Naive thymus-derived CD4-positive, alpha-beta T cell (primary cell): ENCODE results near the gene ANKRD23. TPM values are rescaled to one million over a fixed set of nuclear protein-coding genes. Genes with fewer than 3 reads are reported as not detected.

ENCODE experiments used
- ATAC-seq: fragments of 150-1000 bp; cut with Tn5 transposase; 2 replicates; pipeline ENCODE4 v1.10.0; 2021; ENCODE audit warnings: mild to moderate bottlenecking, moderate library complexity
- CTCF ChIA-PET: fragments of 350-600 bp; sonication (Branson Sonifier 250); formaldehyde crosslinking; loops from one replicate; lab custom pipeline; 2021; ENCODE audit warnings: antibody characterized with exemption; lab: Charles Lee
- POLR2A ChIA-PET: fragments of 350-600 bp; sonication (Branson Sonifier 250); formaldehyde crosslinking; loops from one replicate; lab custom pipeline; 2021; ENCODE audit warnings: antibody characterized with exemption, inconsistent platforms; lab: Charles Lee
- DNase-seq, 9 donors: peaks; one replicate each; pipeline versions ENCODE4 v3.0.0 to v3.0.0-alpha.2; 2020 to 2022; ENCODE audit warnings: mixed read lengths in 1 of 9
- H3K27ac ChIP-seq: one replicate; pipeline ENCODE4 v1.7.0; 2013; ENCODE audit warnings: mild to moderate bottlenecking, low read depth, low read length, moderate library complexity
- H3K27me3 ChIP-seq, 2 donors: one replicate each; pipeline ENCODE4 v1.7.0; 2013; ENCODE audit warnings: low read length in 2 of 2, mild to moderate bottlenecking in 2 of 2, moderate library complexity in 2 of 2; ENCODE audit not compliant: control insufficient read depth in 2 of 2, insufficient read depth in 2 of 2
- H3K36me3 ChIP-seq, 3 experiments: 1 replicate in 2 of 3; 2 replicates in 1 of 3; pipeline ENCODE4 v1.7.0; 2013; ENCODE audit warnings: low read length in 3 of 3, mild to moderate bottlenecking in 3 of 3, moderate library complexity in 1 of 3; ENCODE audit not compliant: insufficient read depth in 3 of 3, control insufficient read depth in 2 of 3
- H3K4me1 ChIP-seq, 2 donors: one replicate each; pipeline ENCODE4 v1.7.0; 2013; ENCODE audit warnings: low read length in 2 of 2, mild to moderate bottlenecking in 2 of 2, moderate library complexity in 1 of 2; ENCODE audit not compliant: control insufficient read depth in 2 of 2, insufficient read depth in 2 of 2
- H3K4me3 ChIP-seq: 2 replicates; pipeline ENCODE4 v1.7.0; 2013; ENCODE audit warnings: mild to moderate bottlenecking, low read length
- H3K9me3 ChIP-seq, 3 experiments: 1 replicate in 2 of 3; 2 replicates in 1 of 3; pipeline ENCODE4 v1.7.0; 2013; ENCODE audit warnings: low read length in 3 of 3; ENCODE audit not compliant: control insufficient read depth in 2 of 3
- H3K27ac Mint-ChIP-seq, 9 donors: one replicate each; pipeline ENCODE4 v1.8.0; 2020 to 2022; ENCODE audit warnings: mixed read lengths in 9 of 9, mild to moderate bottlenecking in 8 of 9, moderate library complexity in 5 of 9, inconsistent platforms in 2 of 9
- H3K27me3 Mint-ChIP-seq, 5 donors: one replicate each; pipeline ENCODE4 v1.8.0; 2021 to 2022; ENCODE audit warnings: mixed read lengths in 5 of 5, mild to moderate bottlenecking in 1 of 5
- H3K36me3 Mint-ChIP-seq, 5 donors: one replicate each; pipeline ENCODE4 v1.8.0; 2020 to 2022; ENCODE audit warnings: mixed read lengths in 5 of 5, mild to moderate bottlenecking in 3 of 5, inconsistent platforms in 1 of 5
- H3K4me1 Mint-ChIP-seq, 7 donors: one replicate each; pipeline ENCODE4 v1.8.0; 2020 to 2022; ENCODE audit warnings: mixed read lengths in 7 of 7, mild to moderate bottlenecking in 3 of 7, inconsistent platforms in 1 of 7
- H3K4me3 Mint-ChIP-seq, 10 donors: one replicate each; pipeline ENCODE4 v1.8.0; 2020 to 2022; ENCODE audit warnings: mild to moderate bottlenecking in 10 of 10, mixed read lengths in 10 of 10, moderate library complexity in 6 of 10, inconsistent platforms in 2 of 10
- H3K9me3 Mint-ChIP-seq, 11 donors: one replicate each; pipeline ENCODE4 v1.8.0; 2020 to 2022; ENCODE audit warnings: mixed read lengths in 11 of 11, mild to moderate bottlenecking in 4 of 11, inconsistent platforms in 1 of 11, moderate library complexity in 1 of 11
- intact Hi-C, 2 donors: fragments of 100-400 bp; cut with micrococcal nuclease; formaldehyde crosslinking; loops; one replicate each; pipeline ENCODE4 v1.15.1; 2023
- polyA plus RNA-seq, 2 donors: library from polyadenylated mRNA; unstranded; fragments of 300-500 nt; fragmentation: Illumina TruSeq; gene quantifications; one replicate each; pipeline ENCODE4 v1.2.3, GENCODE V29; 2021
- total RNA-seq, 6 experiments: library from RNA in 5 of 6; stranded (reverse) in 5 of 6; gene quantifications; 1 replicate in 5 of 6; 2 replicates in 1 of 6; pipeline ENCODE4 v1.2.3 and lab custom pipeline; 2021 to 2026

Gene ANKRD23
- total and polyA plus RNA-seq, 7 experiments from 2014 or later = 0.64 to 19.8 (median 11.7) TPM

- H3K4me3 Mint-ChIP-seq = peak overlapping the region in 7 of 10 donors; percentile 23 to 95 (median 83)
- Histone ChIP-seq H3K27me3 (no peaks in the 10 kb centered on the region), H3K4me1 (peaks cover 24 to 38% of the 10 kb centered on the region in 2 donors), H3K36me3 (peaks cover 0 to 29% (median 7%) of the 10 kb centered on the region in 3 experiments), H3K27ac (peak overlapping the region; percentile 85), H3K4me3 (peak overlapping the region; percentile 81), H3K9me3 (no peaks in the 10 kb centered on the region)
- ChIA-PET CTCF (interaction anchor here (1.1 to 1.9 kb wide), 5 partner anchors 11 to 109 kb away, joined by 3 to 16 read pairs (median 3); partner anchors contain the start of genes ANKRD39 and CNNM4), POLR2A (interaction anchor here (0.6 to 15.0 kb wide), 16 partner anchors 8 to 93 kb away, joined by 3 to 288 read pairs (median 4); partner anchors contain the start of genes ANKRD39 and CNNM3)
- H3K9me3 Mint-ChIP-seq = no peaks in the 10 kb centered on the region
- ATAC-seq (no peak), DNase-seq (no peak)
- H3K27ac Mint-ChIP-seq = no peak overlapping the region
- intact Hi-C loops = no loop called here
- H3K27me3 Mint-ChIP-seq = peaks cover 0 to 15% (median 0%) of the 10 kb centered on the region in 5 donors
- peaks cover 23 to 58% (median 49%) of the 10 kb centered on the region in 7 donors for H3K4me1 Mint-ChIP-seq
- H3K36me3 Mint-ChIP-seq = peaks cover 0 to 13% (median 0%) of the 10 kb centered on the region in 5 donors
Observed at GRCh38 chr2:96869281-96869821, 25.5 kb upstream of the ANKRD23 start.

- POLR2A ChIA-PET = interaction anchor here (0.6 to 15.0 kb wide), 18 partner anchors 9 to 94 kb away, joined by 3 to 288 read pairs (median 4); partner anchors contain the start of genes ANKRD39 and CNNM3
- DNase-seq = peak in 8 of 9 donors; percentile 37 to 71 (median 56)
- Histone ChIP-seq H3K27me3 (no peaks in the 10 kb centered on the region), H3K9me3 (no peaks in the 10 kb centered on the region), H3K4me3 (peak overlapping the region; percentile 81), H3K27ac (peak overlapping the region; percentile 84), H3K4me1 (peaks cover 24 to 32% of the 10 kb centered on the region in 2 donors), H3K36me3 (peaks cover 0 to 36% (median 7%) of the 10 kb centered on the region in 3 experiments)
- intact Hi-C loops = loop anchor here in 1 of 2 donors (1.0 kb wide), 2 partner anchors 10 to 83 kb away; partner anchors contain the start of gene ANKRD39
- peak; percentile 37 for ATAC-seq
- Mint-ChIP-seq H3K36me3 (peaks cover 0 to 13% (median 0%) of the 10 kb centered on the region in 5 donors), H3K27me3 (peaks cover 0 to 12% (median 0%) of the 10 kb centered on the region in 5 donors), H3K27ac (peak overlapping the region in 8 of 9 donors; percentile 75 to 92 (median 85)), H3K4me3 (peak overlapping the region; percentile 81 to 95 (median 88)), H3K9me3 (no peaks in the 10 kb centered on the region), H3K4me1 (peaks cover 23 to 52% (median 42%) of the 10 kb centered on the region in 7 donors)
- CTCF ChIA-PET = interaction anchor here (0.6 to 1.9 kb wide), 11 partner anchors 11 to 108 kb away, joined by 3 to 16 read pairs (median 3); partner anchors contain the start of genes ANKRD39 and CNNM4
Observed at GRCh38 chr2:96868555-96869280, 24.9 kb upstream of the ANKRD23 start.

- ATAC-seq (no peak), DNase-seq (peak in 1 of 9 donors; percentile 33)
- CTCF ChIA-PET = interaction anchor here (0.6 to 1.9 kb wide), 13 partner anchors 10 to 108 kb away, joined by 3 to 16 read pairs (median 3); partner anchors contain the start of genes ANKRD39 and CNNM4
- intact Hi-C loops = loop anchor here in 1 of 2 donors (1.0 kb wide), 2 partner anchors 10 to 83 kb away; partner anchors contain the start of gene ANKRD39
- peaks cover 0 to 43% (median 7%) of the 10 kb centered on the region in 3 experiments for H3K36me3 ChIP-seq
- Mint-ChIP-seq H3K36me3 (peaks cover 0 to 17% (median 6%) of the 10 kb centered on the region in 5 donors), H3K9me3 (no peaks in the 10 kb centered on the region), H3K27ac (peak overlapping the region; percentile 75 to 94 (median 88)), H3K4me3 (peak overlapping the region; percentile 81 to 95 (median 88)), H3K4me1 (peaks cover 23 to 44% (median 43%) of the 10 kb centered on the region in 7 donors), H3K27me3 (peaks cover 0 to 12% (median 0%) of the 10 kb centered on the region in 5 donors)
- peak overlapping the region; percentile 84 for H3K27ac ChIP-seq
- POLR2A ChIA-PET = interaction anchor here (0.6 to 15.0 kb wide), 18 partner anchors 9 to 95 kb away, joined by 3 to 288 read pairs (median 4); partner anchors contain the start of genes ANKRD39 and CNNM3
- no peaks in the 10 kb centered on the region for H3K27me3 ChIP-seq
- peak overlapping the region; percentile 81 for H3K4me3 ChIP-seq
- peaks cover 24 to 29% of the 10 kb centered on the region in 2 donors for H3K4me1 ChIP-seq
- H3K9me3 ChIP-seq = no peaks in the 10 kb centered on the region
Observed at GRCh38 chr2:96867756-96868554, 24.1 kb upstream of the ANKRD23 start.

GRCh38 chr2:96866986-96867755 lies 23.4 kb upstream of the ANKRD23 start:
- no peak for DNase-seq
- intact Hi-C loops = no loop called here
- peak overlapping the region; percentile 81 to 95 (median 88) for H3K4me3 Mint-ChIP-seq
- peak overlapping the region; percentile 84 for H3K27ac ChIP-seq
- ChIA-PET CTCF (interaction anchor here (0.7 to 1.4 kb wide), 5 partner anchors 9 to 96 kb away, joined by 3 to 6 read pairs (median 4); partner anchors contain the start of gene ANKRD39), POLR2A (interaction anchor here (0.9 to 15.0 kb wide), 8 partner anchors 8 to 82 kb away, joined by 3 to 288 read pairs (median 10); partner anchors contain the start of gene ANKRD39)
- H3K36me3 Mint-ChIP-seq = peaks cover 0 to 18% (median 6%) of the 10 kb centered on the region in 5 donors
- peak overlapping the region; percentile 75 to 94 (median 88) for H3K27ac Mint-ChIP-seq
- H3K36me3 ChIP-seq = peaks cover 0 to 48% (median 7%) of the 10 kb centered on the region in 3 experiments
- no peaks in the 10 kb centered on the region for H3K27me3 ChIP-seq
- H3K9me3 ChIP-seq = no peaks in the 10 kb centered on the region
- no peak for ATAC-seq
- peaks cover 24 to 29% of the 10 kb centered on the region in 2 donors for H3K4me1 ChIP-seq
- H3K4me3 ChIP-seq = peak overlapping the region; percentile 81
- H3K9me3 Mint-ChIP-seq = no peaks in the 10 kb centered on the region
- H3K27me3 Mint-ChIP-seq = peaks cover 0 to 9% (median 0%) of the 10 kb centered on the region in 5 donors
- peaks cover 23 to 38% (median 36%) of the 10 kb centered on the region in 7 donors for H3K4me1 Mint-ChIP-seq

GRCh38 chr2:96866586-96866985 lies 22.8 kb upstream of the ANKRD23 start:
- no peak for DNase-seq
- no peaks in the 10 kb centered on the region for H3K9me3 Mint-ChIP-seq
- intact Hi-C loops = no loop called here
- peaks cover 0 to 54% (median 7%) of the 10 kb centered on the region in 3 experiments for H3K36me3 ChIP-seq
- POLR2A ChIA-PET = interaction anchor here (1.4 to 15.0 kb wide), 4 partner anchors 7 to 82 kb away, joined by 4 to 288 read pairs (median 72); partner anchors contain the start of gene ANKRD39
- H3K4me3 ChIP-seq = no peak overlapping the region
- no peaks in the 10 kb centered on the region for H3K9me3 ChIP-seq
- H3K27me3 Mint-ChIP-seq = peaks cover 0 to 7% (median 0%) of the 10 kb centered on the region in 5 donors
- H3K27me3 ChIP-seq = no peaks in the 10 kb centered on the region
- peaks cover 24 to 29% of the 10 kb centered on the region in 2 donors for H3K4me1 ChIP-seq
- peaks cover 23 to 41% (median 33%) of the 10 kb centered on the region in 7 donors for H3K4me1 Mint-ChIP-seq
- CTCF ChIA-PET = interaction anchor here (1.1 to 1.2 kb wide), 2 partner anchors 9 to 47 kb away, joined by 5 to 6 read pairs; partner anchors contain the start of gene ANKRD39
- no peak for ATAC-seq
- peak overlapping the region; percentile 84 for H3K27ac ChIP-seq
- peaks cover 0 to 21% (median 6%) of the 10 kb centered on the region in 5 donors for H3K36me3 Mint-ChIP-seq
- H3K27ac Mint-ChIP-seq = peak overlapping the region in 8 of 9 donors; percentile 62 to 94 (median 88)
- H3K4me3 Mint-ChIP-seq = peak overlapping the region; percentile 36 to 95 (median 86)
